ENCODE data around the gene PANX1.
"Not testable (repeated sequence)": the region's sequence is repeated elsewhere in the genome, so short reads cannot be mapped to it uniquely, and the experiment has no call there.

Gene PANX1

DNA sequence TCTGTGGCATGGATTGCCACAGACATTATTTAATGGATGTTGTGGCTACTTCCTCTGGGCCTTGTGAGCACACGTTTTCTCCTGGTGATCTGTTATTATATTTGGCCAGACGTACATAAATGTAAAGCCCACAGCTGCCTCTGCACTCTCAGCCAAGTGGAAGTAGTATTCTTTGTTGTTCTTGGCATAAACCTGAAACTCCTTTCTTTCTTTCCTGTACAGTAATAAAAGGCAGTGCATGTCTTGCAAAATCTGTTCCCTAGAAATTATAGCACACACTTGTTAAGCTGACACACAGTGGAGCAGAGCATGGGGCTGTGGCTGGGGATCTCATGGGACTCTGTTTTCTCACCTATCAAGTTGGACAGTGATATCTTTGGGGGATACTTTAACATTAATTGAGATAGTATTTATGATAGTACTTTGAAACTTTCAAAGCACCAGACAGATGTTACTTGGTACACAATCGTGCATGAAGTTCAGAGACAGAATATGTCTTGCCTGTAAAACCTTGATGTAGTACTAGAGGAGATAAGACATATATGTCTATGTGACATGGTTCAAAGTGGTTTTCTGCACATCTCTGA, 20.9 kb downstream of the PANX1 start:
- DNase-seq = no peak

DNA sequence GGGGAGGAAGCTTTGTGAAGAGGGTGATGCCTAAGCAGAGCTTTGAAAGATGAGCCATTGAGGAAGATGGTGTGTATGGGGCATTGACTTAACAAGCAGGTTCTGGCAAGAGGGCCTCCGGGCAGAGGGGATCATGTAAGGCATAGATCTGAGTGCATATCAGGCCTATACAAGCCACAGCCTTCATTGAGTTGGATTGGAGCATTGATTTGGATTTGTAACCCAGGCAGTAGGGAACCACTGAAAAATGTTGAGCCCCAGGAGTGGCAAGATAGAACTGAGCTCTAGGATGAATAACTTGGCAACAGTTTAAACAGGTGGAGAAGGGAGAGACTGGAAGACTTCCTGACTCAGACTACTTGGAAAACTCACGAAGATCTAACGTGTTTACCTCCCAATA, 21.4 kb downstream of the PANX1 start:
- no peak for DNase-seq

- no peak for DNase-seq
Measured at GRCh38 chr11:94150704-94151685, 22.4 kb downstream of the PANX1 start.

- no peak for DNase-seq
Measured at GRCh38 chr11:94151903-94152677, 23.4 kb downstream of the PANX1 start.

DNA sequence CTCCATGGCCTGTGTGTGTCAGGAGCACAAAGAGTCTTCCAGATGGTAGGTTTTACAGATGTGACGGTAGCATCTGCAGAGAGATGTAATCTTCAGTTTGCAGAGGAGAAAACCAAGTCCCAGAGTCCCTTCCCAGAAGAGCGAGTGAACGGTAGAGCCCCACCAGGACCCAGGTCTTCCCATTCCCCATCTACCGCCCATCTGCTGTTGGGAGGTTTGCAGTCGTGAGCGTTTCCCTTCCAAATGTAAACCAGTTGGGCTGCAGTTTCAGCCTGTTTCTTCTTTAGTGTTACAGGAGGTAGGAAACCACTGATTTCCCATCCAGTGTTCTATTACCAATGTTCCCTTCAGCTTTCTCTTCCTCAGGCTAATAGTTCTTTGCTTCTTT, 24.0 kb downstream of the PANX1 start:
- DNase-seq = no peak

GRCh38 chr11:94153320-94153719, 24.7 kb downstream of the PANX1 start:
- DNase-seq = no peak

GRCh38 chr11:94154095-94154856, 25.6 kb downstream of the PANX1 start:
- no peak for DNase-seq

DNA sequence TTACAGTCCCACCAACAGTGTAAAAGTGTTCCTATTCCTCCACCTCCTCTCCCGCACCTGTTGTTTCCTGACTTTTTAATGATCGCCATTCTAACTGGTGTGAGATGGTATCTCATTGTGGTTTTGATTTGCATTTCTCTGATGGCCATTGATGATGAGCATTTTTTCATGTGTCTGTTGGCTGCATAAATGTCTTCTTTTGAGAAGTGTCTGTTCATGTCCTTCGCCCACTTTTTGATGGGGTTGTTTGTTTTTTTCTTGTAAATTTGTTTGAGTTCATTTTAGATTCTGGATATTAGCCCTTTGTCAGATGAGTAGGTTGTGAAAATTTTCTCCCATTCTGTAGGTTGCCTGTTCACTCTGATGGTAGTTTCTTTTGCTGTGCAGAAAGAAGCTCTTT, 28.7 kb downstream of the PANX1 start:
- not testable (repeated sequence) for DNase-seq

DNA sequence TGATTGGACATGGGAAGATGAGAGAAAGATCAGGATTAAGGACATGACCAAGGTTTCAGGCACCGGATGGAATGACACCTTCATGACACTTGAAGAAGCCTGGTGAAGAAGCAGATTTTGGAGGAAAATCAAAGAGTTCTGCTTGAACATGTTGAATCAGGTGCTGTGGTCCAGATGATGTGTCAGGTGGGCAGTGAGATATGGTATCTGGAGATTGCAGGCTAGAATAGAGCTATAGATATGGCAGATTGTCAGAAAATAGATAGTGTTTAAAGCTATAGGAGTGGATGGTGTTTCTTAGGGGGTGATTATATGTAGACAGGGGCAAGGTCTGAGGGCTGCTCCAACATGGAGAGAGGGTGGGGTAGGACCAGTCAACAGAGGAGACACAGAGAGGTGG, 40.2 kb downstream of the PANX1 start:
- DNase-seq = no peak

DNA sequence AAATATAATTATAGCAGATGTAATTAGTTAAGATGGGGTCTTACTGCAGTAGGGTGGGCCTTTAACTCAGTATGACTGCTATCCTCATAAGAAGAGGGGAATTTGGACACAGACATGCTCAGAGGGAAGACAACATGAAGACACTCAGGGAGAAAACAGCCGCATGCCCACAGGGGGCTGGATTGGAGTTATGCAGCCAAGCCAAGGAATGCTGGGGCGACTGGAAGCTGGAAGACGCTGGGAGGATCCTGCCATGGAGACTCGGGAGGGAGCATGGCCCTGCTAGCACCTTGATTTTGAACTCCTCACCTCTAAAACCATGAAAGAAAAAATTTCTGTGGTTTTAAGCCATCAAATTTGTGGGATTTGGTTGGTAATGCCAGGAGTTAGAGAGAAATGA, 40.9 kb downstream of the PANX1 start:
- no peak for DNase-seq

DNA sequence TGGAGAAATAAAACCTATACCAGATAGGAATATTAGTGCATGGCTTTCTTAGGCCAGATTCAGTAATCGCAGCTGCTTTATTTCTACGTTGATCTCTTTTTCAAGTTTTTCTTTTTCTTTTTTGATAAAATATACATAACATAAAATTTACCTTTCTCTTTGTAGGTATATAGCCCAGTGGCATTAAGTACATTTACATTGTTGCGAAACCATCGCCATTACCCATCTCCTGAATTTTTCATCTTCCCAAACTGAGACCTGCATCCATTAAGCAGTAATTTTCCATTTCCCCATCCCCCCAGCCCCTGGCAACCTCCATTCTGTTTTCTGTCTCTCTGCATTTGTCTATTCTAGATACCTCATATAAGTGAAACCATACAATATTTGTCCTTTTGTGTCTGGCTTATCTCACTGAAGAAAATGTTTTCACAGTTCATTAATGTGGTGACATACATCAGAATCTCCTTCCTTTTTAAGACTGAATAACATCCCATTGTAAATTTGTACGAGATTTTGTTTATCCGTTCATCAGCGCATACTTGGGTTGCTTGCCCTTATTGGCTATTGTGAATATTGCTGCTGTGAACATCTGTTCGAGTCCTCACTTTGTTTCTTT, 41.4 kb downstream of the PANX1 start:
- no peak for DNase-seq

- no peak for DNase-seq
Measured at GRCh38 chr11:94170953-94171352, 42.3 kb downstream of the PANX1 start.

DNA sequence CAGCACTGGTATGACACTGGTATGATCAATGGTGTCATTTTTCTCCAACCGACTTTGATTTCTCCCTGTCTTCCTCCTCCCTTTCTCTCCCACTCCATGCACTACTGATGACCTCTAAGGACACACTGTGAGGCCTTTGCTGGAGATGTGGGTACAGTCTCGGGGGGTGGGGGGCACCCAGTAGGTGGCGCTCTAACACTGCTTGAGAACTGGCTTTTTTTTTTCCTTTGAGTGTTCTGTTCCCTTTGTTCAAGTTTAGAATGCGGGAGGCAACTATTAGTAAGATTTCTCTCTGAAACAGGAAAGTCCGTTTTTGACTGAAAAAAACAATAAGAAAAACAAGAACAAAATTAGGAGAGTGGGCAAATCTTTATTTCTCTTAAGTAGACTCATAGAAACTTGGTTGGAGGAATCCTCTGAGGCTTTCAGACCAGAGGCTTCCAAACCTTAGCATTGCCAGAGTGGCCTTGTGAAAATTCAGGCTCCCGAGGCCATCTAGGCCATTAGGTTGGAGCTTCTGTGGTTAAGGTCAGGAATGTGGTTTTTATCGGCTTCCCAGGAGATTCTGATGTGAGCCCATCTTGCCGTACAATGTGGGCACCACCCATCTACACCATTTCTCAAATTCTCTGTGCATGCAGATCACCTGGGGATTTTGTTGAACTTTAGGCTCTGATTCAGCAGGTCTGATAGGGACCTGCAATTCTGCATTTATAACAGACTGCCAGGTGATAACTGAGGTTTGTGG, 43.2 kb downstream of the PANX1 start:
- DNase-seq = no peak

DNA sequence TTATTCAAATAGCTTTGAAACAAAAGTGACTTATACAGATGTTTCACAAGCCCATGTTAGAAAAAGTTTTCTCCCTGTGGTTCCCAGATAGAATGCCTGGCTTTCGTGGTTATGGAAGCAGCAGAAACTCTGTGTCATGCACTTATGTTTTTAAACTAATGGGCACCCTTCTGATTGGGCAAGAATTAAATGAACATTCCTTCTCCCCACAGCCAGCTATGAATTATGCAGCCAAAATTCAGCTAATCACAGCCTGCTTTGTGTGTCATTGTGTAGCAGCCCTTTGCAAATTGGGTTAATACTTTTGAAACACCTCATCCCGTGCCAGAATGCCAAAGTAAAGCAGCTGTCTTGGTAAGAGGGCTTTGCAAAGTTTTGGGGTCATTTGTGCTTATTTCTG, 46.9 kb downstream of the PANX1 start:
- DNase-seq = no peak

DNA sequence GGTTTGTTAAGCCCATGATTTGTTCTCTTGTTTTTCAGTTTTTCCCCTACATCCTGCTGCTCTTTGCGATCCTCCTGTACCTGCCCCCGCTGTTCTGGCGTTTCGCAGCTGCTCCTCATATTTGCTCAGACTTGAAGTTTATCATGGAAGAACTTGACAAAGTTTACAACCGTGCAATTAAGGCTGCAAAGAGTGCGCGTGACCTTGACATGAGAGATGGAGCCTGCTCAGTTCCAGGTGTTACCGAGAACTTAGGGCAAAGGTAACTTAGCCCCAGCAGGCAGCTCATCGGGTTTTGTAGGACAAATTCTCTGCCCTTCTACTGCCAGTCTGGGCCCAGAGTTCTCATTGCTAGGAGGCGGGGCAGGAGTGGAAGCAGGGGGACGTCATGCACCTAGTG, 49.7 kb downstream of the PANX1 start:
- no peak for DNase-seq

DNA sequence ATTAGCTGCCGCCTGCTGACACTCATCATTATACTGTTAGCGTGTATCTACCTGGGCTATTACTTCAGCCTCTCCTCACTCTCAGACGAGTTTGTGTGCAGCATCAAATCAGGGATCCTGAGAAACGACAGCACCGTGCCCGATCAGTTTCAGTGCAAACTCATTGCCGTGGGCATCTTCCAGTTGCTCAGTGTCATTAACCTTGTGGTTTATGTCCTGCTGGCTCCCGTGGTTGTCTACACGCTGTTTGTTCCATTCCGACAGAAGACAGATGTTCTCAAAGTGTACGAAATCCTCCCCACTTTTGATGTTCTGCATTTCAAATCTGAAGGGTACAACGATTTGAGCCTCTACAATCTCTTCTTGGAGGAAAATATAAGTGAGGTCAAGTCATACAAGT, 51.1 kb downstream of the PANX1 start:
- DNase-seq = no peak

DNA sequence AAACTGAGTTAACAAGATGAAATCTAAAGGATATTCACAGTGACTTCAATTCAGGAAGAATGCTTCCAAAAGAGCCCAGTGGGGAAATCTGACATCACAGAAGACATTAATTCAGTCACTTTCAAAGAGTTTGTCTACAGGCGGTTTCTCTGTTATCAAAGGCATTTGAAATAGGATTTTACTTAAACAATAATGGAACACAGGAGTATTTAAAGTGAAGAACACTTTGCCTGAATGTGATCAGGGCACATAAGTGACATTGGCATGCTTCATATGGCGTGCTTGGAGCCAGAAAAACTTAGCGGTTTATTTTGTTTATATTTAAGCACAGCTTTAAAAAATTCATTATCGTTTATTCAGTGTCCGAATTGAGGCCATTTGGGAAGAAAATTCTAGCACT, 52.9 kb downstream of the PANX1 start:
- DNase-seq = no peak

DNA sequence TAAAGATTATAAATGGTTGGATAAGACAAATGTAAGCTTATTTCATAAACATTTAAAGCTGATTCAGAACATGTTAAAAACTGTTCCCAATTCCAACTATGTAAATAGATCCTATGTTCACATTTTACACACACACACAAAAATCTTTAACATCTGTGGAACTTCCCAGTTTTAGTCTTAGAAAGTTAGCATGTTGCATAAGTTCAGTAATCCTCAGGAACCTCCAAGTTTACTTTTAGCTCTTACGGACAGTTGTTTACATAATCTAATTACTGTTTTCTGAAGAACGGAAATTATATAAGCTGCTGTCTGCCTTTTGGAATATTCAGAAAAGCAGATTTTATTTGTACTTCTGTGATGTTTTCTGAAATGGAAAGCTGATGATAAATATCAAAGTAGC, 53.3 kb downstream of the PANX1 start:
- DNase-seq = no peak

- no peak for DNase-seq
Measured at GRCh38 chr11:94183251-94183885, 54.7 kb downstream of the PANX1 start.

DNA sequence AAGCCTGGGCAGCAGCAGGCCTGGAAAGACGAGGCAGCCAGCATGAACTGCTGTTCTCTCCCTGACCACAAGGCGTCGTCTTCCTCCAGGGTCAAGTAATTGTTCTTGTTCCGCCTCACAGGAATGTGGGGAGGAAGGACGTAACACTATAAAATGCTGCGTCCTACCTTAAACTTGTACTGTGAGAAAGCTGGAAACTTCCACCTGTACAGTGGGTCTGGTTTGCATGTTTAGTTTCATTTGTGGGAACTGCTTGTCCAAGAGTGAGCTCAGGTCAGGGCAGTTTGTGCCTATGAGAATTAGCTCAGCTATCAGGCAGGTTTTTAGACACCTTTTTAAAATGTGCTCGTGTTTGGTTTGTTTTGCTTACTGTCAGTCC, 55.2 kb downstream of the PANX1 start:
- peak; percentile 55 for DNase-seq

DNA sequence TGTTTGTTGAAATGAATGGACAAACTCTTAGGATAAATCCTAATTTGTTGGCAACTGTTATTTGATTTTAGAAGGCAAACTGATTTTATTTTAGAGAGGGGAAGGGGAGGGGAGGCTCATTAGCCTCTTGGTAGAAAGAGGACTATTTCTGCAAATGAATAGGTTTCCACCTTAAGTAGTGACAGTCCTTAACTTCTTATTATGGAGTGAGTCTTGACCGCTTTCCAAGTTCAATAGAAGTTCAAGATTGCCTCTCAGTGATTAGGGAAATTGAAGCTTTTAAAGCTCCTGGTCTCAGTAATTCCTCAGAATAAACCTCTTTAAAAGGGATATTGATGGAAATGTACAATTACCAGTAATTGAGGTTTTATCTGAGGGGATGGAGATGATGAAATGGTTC, 55.7 kb downstream of the PANX1 start:
- DNase-seq = no peak
